K562 (cell line): Measurements from ENCODE around the gene C1orf21. TPM values are rescaled to one million over a fixed set of nuclear protein-coding genes. Genes with fewer than 3 reads are reported as not detected.

ENCODE experiments used
- ATAC-seq: fragments of 200-7000 bp; cut with Tn5 transposase; 3 replicates; pipeline ENCODE4 v1.9.1; 2020; ENCODE audit warnings: moderate library complexity
- BruUV-seq: library from RNA; stranded (reverse); fragments of 400-500 nt; replicated peaks from 2 replicates; lab custom pipeline; 2021; lab: Mats Ljungman, UMichigan
- CTCF ChIA-PET: fragments of 300-600 bp; formaldehyde crosslinking; extraction: SDS; loops from one replicate; lab custom pipeline; 2021; ENCODE audit warnings: low intra/inter-chr PET ratio; lab: Yijun Ruan, JAX
- POLR2A ChIA-PET: fragments of 300-600, 350-650 bp; sonication (Branson Sonifier 250); formaldehyde crosslinking; extraction: SDS; loops from one replicate; lab custom pipeline; 2021; ENCODE audit warnings: antibody characterized with exemption, inconsistent platforms; lab: Yijun Ruan, JAX
- DNase-seq, 4 experiments: peaks; one replicate each; pipeline versions ENCODE4 v3.0.0 to v3.0.0-alpha.2; 2011 to 2018; ENCODE audit warnings: low spot score in 3 of 4, mixed read lengths in 3 of 4; ENCODE audit errors: extremely low read depth in 1 of 4
- FAIRE-seq: peaks from 2 replicates; lab custom pipeline; 2011; peaks lifted over from hg19 to GRCh38; lab: Jason Lieb, UNC
- H2AFZ ChIP-seq: 2 replicates; pipeline ENCODE4 v1.6.0; 2011; ENCODE audit warnings: low read depth, low read length, control low read depth, inconsistent platforms
- H3K27ac ChIP-seq: fragments of 200-600 bp; 3 replicates; pipeline ENCODE4 v1.8.0; 2011; ENCODE audit warnings: low read depth, mild to moderate bottlenecking, control low read depth, inconsistent platforms, low read length, moderate library complexity, mixed read lengths; ENCODE audit errors: extremely low read depth
- H3K27me3 ChIP-seq, 2 experiments: fragments of 300-600 bp in 1 of 2; 2 replicates in 1 of 2; 3 replicates in 1 of 2; pipeline versions ENCODE4 v1.6.0 to v1.8.0; 2011; ENCODE audit warnings: inconsistent platforms in 2 of 2, low read length in 2 of 2, mild to moderate bottlenecking in 1 of 2, mixed read lengths in 1 of 2, moderate library complexity in 1 of 2; ENCODE audit not compliant: control insufficient read depth in 2 of 2, insufficient read depth in 2 of 2
- H3K36me3 ChIP-seq: fragments of 300-600 bp; 3 replicates; pipeline ENCODE4 v1.8.0; 2011; ENCODE audit warnings: mild to moderate bottlenecking, low read length, inconsistent platforms; ENCODE audit not compliant: control insufficient read depth, insufficient read depth
- H3K4me1 ChIP-seq, 2 experiments: fragments of 200-600 bp in 1 of 2; replicated peaks in 1 of 2; 2 replicates in 1 of 2; 3 replicates in 1 of 2; pipeline versions ENCODE4 v1.5.1 to v1.8.0; 2011; ENCODE audit warnings: inconsistent platforms in 2 of 2, low read length in 2 of 2, mild to moderate bottlenecking in 1 of 2, mixed read lengths in 1 of 2, moderate library complexity in 1 of 2; ENCODE audit not compliant: control insufficient read depth in 2 of 2, insufficient read depth in 2 of 2
- H3K4me2 ChIP-seq: 2 replicates; pipeline ENCODE4 v1.6.1; 2011; ENCODE audit warnings: low read length, control low read depth, inconsistent platforms, mixed read lengths; ENCODE audit not compliant: insufficient read depth
- H3K4me3 ChIP-seq: fragments of 200-600 bp; sonication (generic), shearing (Covaris generic); 2 replicates; pipeline ENCODE4 v1.5.1; 2016; ENCODE audit warnings: control low read depth, inconsistent platforms
- H3K79me2 ChIP-seq: fragments of 200-600 bp; 3 replicates; pipeline ENCODE4 v1.8.0; 2011; ENCODE audit warnings: low read length, inconsistent platforms; ENCODE audit not compliant: control insufficient read depth, insufficient read depth
- H3K9ac ChIP-seq, 2 experiments: 2 replicates each; pipeline versions ENCODE4 v1.6.0 to v1.6.1; 2011; ENCODE audit warnings: low read depth in 2 of 2, low read length in 2 of 2, control low read depth in 1 of 2, inconsistent platforms in 1 of 2, mild to moderate bottlenecking in 1 of 2, mixed read lengths in 1 of 2; ENCODE audit not compliant: insufficient read depth in 1 of 2
- H3K9me1 ChIP-seq: one replicate; pipeline ENCODE4 v1.6.0; 2011; ENCODE audit warnings: inconsistent platforms, mild to moderate bottlenecking, low read length, moderate library complexity; ENCODE audit not compliant: control insufficient read depth, insufficient read depth
- H3K9me3 ChIP-seq: replicated peaks from 2 replicates; pipeline ENCODE4 v1.5.1; 2011; ENCODE audit warnings: low read depth, low read length, inconsistent platforms; ENCODE audit not compliant: control insufficient read depth, insufficient read depth
- H4K20me1 ChIP-seq: replicated peaks from 2 replicates; pipeline ENCODE4 v1.6.1; 2011; ENCODE audit warnings: low read length, inconsistent platforms, mixed read lengths; ENCODE audit not compliant: control insufficient read depth, insufficient read depth
- CREB3L1 ChIP-seq: fragments of 450-650 bp; IDR thresholded peaks from 2 replicates; pipeline ENCODE4 v1.6.1; 2014; ENCODE audit warnings: low read depth, mild to moderate bottlenecking, moderate library complexity, borderline replicate concordance
- ELF2 ChIP-seq: fragments of 250-450 bp; sonication (Bioruptor Pico); IDR thresholded peaks from 2 replicates; pipeline ENCODE4 v1.5.0; 2021; ENCODE audit warnings: mild to moderate bottlenecking
- FOXA1 ChIP-seq: fragments of 450-650 bp; IDR thresholded peaks from 2 replicates; pipeline ENCODE4 v1.6.1; 2016; ENCODE audit warnings: mild to moderate bottlenecking, borderline replicate concordance
- FOXJ3 ChIP-seq: sonication (generic); formaldehyde crosslinking; IDR thresholded peaks from 2 replicates; pipeline ENCODE4 v1.4.0; 2020; ENCODE audit warnings: mild to moderate bottlenecking, missing genetic modification reagents
- GTF2E2 ChIP-seq: fragments of 200-800 bp; sonication (Bioruptor generic); IDR thresholded peaks from 2 replicates; pipeline ENCODE4 v1.6.1; 2016; ENCODE audit warnings: missing genetic modification characterization, missing compliant biosample characterization
- HOXB6 ChIP-seq: fragments of 250-450 bp; sonication (Bioruptor Pico); IDR thresholded peaks from 2 replicates; pipeline ENCODE4 v1.5.1; 2022; ENCODE audit warnings: mild to moderate bottlenecking, borderline replicate concordance
- JUND ChIP-seq, 2 experiments: IDR thresholded peaks; 2 replicates in 1 of 2; 3 replicates in 1 of 2; pipeline ENCODE4 v1.6.1; 2011; ENCODE audit warnings: borderline replicate concordance in 2 of 2, low read depth in 2 of 2, low read length in 2 of 2, improper control_type of control experiment in 1 of 2, missing biosample characterization in 1 of 2, missing genetic modification characterization in 1 of 2, missing genetic modification reagents in 1 of 2
- NFE2L1 ChIP-seq: fragments of 450-650 bp; IDR thresholded peaks from 2 replicates; pipeline ENCODE4 v1.6.1; 2016; ENCODE audit warnings: missing genetic modification characterization, low read depth, mild to moderate bottlenecking, missing compliant biosample characterization, moderate library complexity, borderline replicate concordance
- PHB ChIP-seq: fragments of 250-450 bp; sonication (Bioruptor Pico); IDR thresholded peaks from 2 replicates; pipeline ENCODE4 v1.5.0; 2021
- SNIP1 ChIP-seq: fragments of 450-650 bp; IDR thresholded peaks from 2 replicates; pipeline ENCODE4 v1.7.1; 2017; ENCODE audit warnings: low read depth, mild to moderate bottlenecking
- STAT5A ChIP-seq: IDR thresholded peaks from 2 replicates; pipeline ENCODE4 v1.6.1; 2012; ENCODE audit warnings: low read length, inconsistent platforms, borderline replicate concordance
- THRA ChIP-seq: fragments of 450-650 bp; IDR thresholded peaks from 2 replicates; pipeline ENCODE4 v1.6.1; 2017; ENCODE audit warnings: mild to moderate bottlenecking, moderate library complexity
- TOE1 ChIP-seq, 2 experiments: fragments of 450-650 bp in 1 of 2; sonication (generic) in 1 of 2; formaldehyde crosslinking in 1 of 2; IDR thresholded peaks; 2 replicates each; pipeline versions ENCODE4 v1.7.1 to v1.8.0; 2016 to 2022; ENCODE audit warnings: borderline replicate concordance in 2 of 2, mild to moderate bottlenecking in 2 of 2, antibody characterized with exemption in 1 of 2, inconsistent platforms in 1 of 2, low read depth in 1 of 2, missing genetic modification reagents in 1 of 2, moderate library complexity in 1 of 2
- ZNF586 ChIP-seq: fragments of 450-650 bp; formaldehyde crosslinking; conservative IDR thresholded peaks from 2 replicates; pipeline ENCODE4 v1.4.0; 2020; ENCODE audit warnings: mild to moderate bottlenecking, moderate library complexity
- WGBS: fragments of 100-300 bp; shearing (Covaris generic); methylation state at CpG from one replicate; pipeline ENCODE4 v1.1.6; 2016; ENCODE audit warnings: low coverage, mixed read lengths; ENCODE audit not compliant: insufficient coverage; ENCODE audit errors: missing lambda C conversion rate; 5-methylcytosine and 5-hydroxymethylcytosine counted together
- in situ Hi-C: fragments of 300-500 bp; cut with MboI; formaldehyde crosslinking; loops from 4 replicates; pipeline ENCODE4 v1.15.0; 2018; ENCODE audit warnings: inconsistent platforms, mixed read lengths
- intact Hi-C: fragments of 100-400 bp; cut with micrococcal nuclease; formaldehyde crosslinking; loops from 2 replicates; pipeline ENCODE4 v1.14.2; 2022
- polyA plus RNA-seq, 8 experiments: library from polyadenylated mRNA; depleted of rRNA in 4 of 8; stranded (reverse) in 5 of 8; unstranded in 3 of 8; fragments of >200 nt; fragmentation: Nextera tagmentation in 2 of 8; fragmentation: Illumina TruSeq in 1 of 8; extraction: Ambion mirVana in 2 of 8; extraction: Trizol in 1 of 8; gene quantifications; 2 replicates each; pipeline versions ENCODE4 v1.2.1 to v1.2.3, GENCODE V29; 2011 to 2014; ENCODE audit warnings: inconsistent platforms in 1 of 8, missing spikeins in 1 of 8
- total RNA-seq, 7 experiments: library from RNA; depleted of rRNA in 6 of 7; stranded (reverse); fragments of >200 nt in 6 of 7; fragmentation: Illumina TruSeq in 2 of 7; extraction: Trizol in 2 of 7; gene quantifications; 2 replicates each; pipeline versions ENCODE4 v1.2.1 to v1.2.3, GENCODE V29; 2011 to 2021; ENCODE audit warnings: low replicate concordance in 1 of 7

C1orf21 gene
- total and polyA plus RNA-seq, 9 of the 15 experiments (the other 6 are each of a cell fraction or from before 2014, with no cell fraction given) = under 0.01 to 0.31 (median 0.07) TPM

- 0% methylated on average over 4 of the region's 4 CpGs for WGBS
- no peak overlapping the region for H3K4me3 ChIP-seq
- no TSS peak for BruUV-seq
- H3K27me3 ChIP-seq = peaks cover 0 to 2% of the 10 kb centered on the region in 2 experiments; a peak in 1 of 5 replicates
- no peak overlapping the region for H2AFZ ChIP-seq
- ChIA-PET POLR2A (no interaction called here), CTCF (no interaction called here)
- TF ChIP-seq SNIP1 (no peak), FOXJ3 (CRISPR knock-in tag) (no peak), ZNF586 (CRISPR knock-in tag) (no peak), CREB3L1 (no peak), THRA (no peak), JUND (IDR thresholded peaks at IDR 0.05; ENCODE audit: borderline replicate concordance, low read depth, low read length) (no peak), JUND (tag; IDR thresholded peaks at IDR 0.05; ENCODE audit: borderline replicate concordance, low read depth, low read length) (no peak), PHB (CRISPR knock-in tag) (no peak), ELF2 (no peak), TOE1 (IDR thresholded peaks at IDR 0.05; ENCODE audit: borderline replicate concordance) (no peak), TOE1 (CRISPR knock-in tag; IDR thresholded peaks at IDR 0.05; ENCODE audit: borderline replicate concordance, low read depth) (no peak), STAT5A (no peak), GTF2E2 (tag) (no peak), HOXB6 (CRISPR knock-in tag) (no peak), NFE2L1 (no peak), FOXA1 (no peak)
- H3K4me1 ChIP-seq = no peaks in the 10 kb centered on the region
- no peaks in the 10 kb centered on the region for H4K20me1 ChIP-seq
- no peaks in the 10 kb centered on the region for H3K79me2 ChIP-seq
- FAIRE-seq = no peak
- H3K9me1 ChIP-seq = no peaks in the 10 kb centered on the region
- DNase-seq = no peak
- H3K4me2 ChIP-seq = no peak overlapping the region
- H3K9ac ChIP-seq = no peak overlapping the region
- H3K27ac ChIP-seq = no peak overlapping the region
- ATAC-seq = no peak
- intact Hi-C loops (no loop called here), in situ Hi-C loops (no loop called here)
- H3K9me3 ChIP-seq = no peaks in the 10 kb centered on the region
- no peaks in the 10 kb centered on the region for H3K36me3 ChIP-seq
Measured at GRCh38 chr1:184405094-184405800, 18.4 kb downstream of the C1orf21 start.
